ENCODE data around the gene NKIRAS2.
A peak's percentile ranks its signal among the peaks of the same experiment; 100 is the strongest.

The NKIRAS2 gene

GRCh38 chr17:42023524-42024349 lies 3.8 kb downstream of the NKIRAS2 start:
- no peak for TF ChIP-seq CTCF (IDR thresholded peaks at IDR 0.05; ENCODE audit: unreplicated experiment in 3 of 3)
- Mint-ChIP-seq H3K36me3 (ENCODE audit: low read depth) (peaks cover 14% of the 10 kb centered on the region), H3K27me3 (ENCODE audit: low read depth) (no peaks in the 10 kb centered on the region), H3K4me3 (peak overlapping the region in 1 of 3 experiments; percentile 32), H3K27ac (no peak overlapping the region), H3K4me1 (peaks cover 55% of the 10 kb centered on the region), H3K9me3 (no peaks in the 10 kb centered on the region)

GRCh38 chr17:42025191-42025579 lies 5.3 kb downstream of the NKIRAS2 start:
- H3K4me3 Mint-ChIP-seq = peak overlapping the region; percentile 61 to 75 (median 68)
- H3K9me3 Mint-ChIP-seq = no peaks in the 10 kb centered on the region
- peaks cover 54% of the 10 kb centered on the region for H3K4me1 Mint-ChIP-seq
- no peaks in the 10 kb centered on the region for H3K27me3 Mint-ChIP-seq (ENCODE audit: low read depth)
- H3K36me3 Mint-ChIP-seq (ENCODE audit: low read depth) = peaks cover 14% of the 10 kb centered on the region
- no peak for TF ChIP-seq CTCF (IDR thresholded peaks at IDR 0.05; ENCODE audit: unreplicated experiment in 3 of 3)
- peak overlapping the region; percentile 59 to 80 (median 66) for H3K27ac Mint-ChIP-seq

GRCh38 chr17:42025936-42026335 lies 6.0 kb downstream of the NKIRAS2 start:
- Mint-ChIP-seq H3K4me3 (peak overlapping the region in 1 of 3 experiments; percentile 51), H3K4me1 (peaks cover 54% of the 10 kb centered on the region), H3K27ac (peak overlapping the region; percentile 44 to 64 (median 56)), H3K36me3 (ENCODE audit: low read depth) (peaks cover 14% of the 10 kb centered on the region), H3K9me3 (no peaks in the 10 kb centered on the region), H3K27me3 (ENCODE audit: low read depth) (no peaks in the 10 kb centered on the region)
- TF ChIP-seq CTCF (IDR thresholded peaks at IDR 0.05; ENCODE audit: unreplicated experiment in 3 of 3) = no peak

GRCh38 chr17:42026857-42027589 lies 7.1 kb downstream of the NKIRAS2 start:
- Mint-ChIP-seq H3K9me3 (no peaks in the 10 kb centered on the region), H3K27ac (peak overlapping the region; percentile 56 to 64 (median 63)), H3K4me3 (peak overlapping the region; percentile 37 to 66 (median 62)), H3K27me3 (ENCODE audit: low read depth) (no peaks in the 10 kb centered on the region), H3K4me1 (peaks cover 47% of the 10 kb centered on the region), H3K36me3 (ENCODE audit: low read depth) (peaks cover 10% of the 10 kb centered on the region)
- no peak for TF ChIP-seq CTCF (IDR thresholded peaks at IDR 0.05; ENCODE audit: unreplicated experiment in 3 of 3)

GRCh38 chr17:42027590-42027889 lies 7.7 kb downstream of the NKIRAS2 start:
- Mint-ChIP-seq H3K27ac (peak overlapping the region in 2 of 3 experiments; percentile 56 to 64), H3K4me3 (peak overlapping the region in 1 of 3 experiments; percentile 19), H3K36me3 (ENCODE audit: low read depth) (peaks cover 5% of the 10 kb centered on the region), H3K27me3 (ENCODE audit: low read depth) (no peaks in the 10 kb centered on the region), H3K4me1 (peaks cover 43% of the 10 kb centered on the region), H3K9me3 (no peaks in the 10 kb centered on the region)
- TF ChIP-seq CTCF (IDR thresholded peaks at IDR 0.05; ENCODE audit: unreplicated experiment in 3 of 3) = no peak
